HG03378 (cell line): ENCODE results near the gene ADTRP.
"Not testable (repeated sequence)": the region's sequence is repeated elsewhere in the genome, so short reads cannot be mapped to it uniquely, and the experiment has no call there.

Source experiments
- ATAC-seq: cut with Tn5 transposase; IDR thresholded peaks from one replicate; pipeline ENCODE4 v1.9.1; 2021; ENCODE audit warnings: mild to moderate bottlenecking, moderate library complexity; ENCODE audit not compliant: unreplicated experiment

Gene ADTRP

DNA sequence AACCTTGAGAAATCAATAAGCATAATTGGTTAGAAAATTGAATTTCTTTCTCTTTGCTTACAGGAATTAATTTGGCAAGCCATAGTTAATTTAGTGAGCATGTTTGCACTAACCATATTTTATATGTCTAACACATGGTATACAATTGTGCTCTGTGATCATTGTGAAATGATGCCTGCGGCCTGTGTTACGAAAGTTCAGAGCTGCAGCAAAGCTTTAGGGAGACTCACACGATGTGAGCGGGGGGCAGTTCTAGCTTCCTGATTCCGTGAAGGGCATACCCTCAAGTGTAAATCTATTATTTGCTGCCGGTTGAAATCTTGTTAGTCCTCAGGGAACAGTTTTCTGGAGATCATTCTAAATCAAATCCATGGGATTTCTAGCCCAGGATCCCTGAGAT lies 25.5 kb upstream of the ADTRP start:
- no peak for ATAC-seq

DNA sequence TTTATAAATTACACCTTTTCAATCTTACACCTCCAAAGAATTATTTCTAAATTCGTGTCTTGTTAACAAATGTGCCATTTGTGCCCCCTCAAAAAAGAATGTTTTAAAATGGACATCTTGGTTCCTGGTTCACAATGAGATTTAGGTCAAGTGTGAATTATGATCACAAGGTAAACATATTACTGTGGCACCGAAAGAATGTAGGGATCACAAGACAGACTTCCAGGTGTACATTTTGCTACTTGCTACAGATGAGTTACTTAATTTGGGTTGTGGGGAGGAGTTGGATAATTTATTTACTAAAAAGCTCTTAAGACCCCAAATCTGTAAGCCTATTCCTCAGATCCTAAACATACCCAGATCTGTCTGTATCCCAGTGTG lies 25.0 kb upstream of the ADTRP start:
- ATAC-seq: no peak

DNA sequence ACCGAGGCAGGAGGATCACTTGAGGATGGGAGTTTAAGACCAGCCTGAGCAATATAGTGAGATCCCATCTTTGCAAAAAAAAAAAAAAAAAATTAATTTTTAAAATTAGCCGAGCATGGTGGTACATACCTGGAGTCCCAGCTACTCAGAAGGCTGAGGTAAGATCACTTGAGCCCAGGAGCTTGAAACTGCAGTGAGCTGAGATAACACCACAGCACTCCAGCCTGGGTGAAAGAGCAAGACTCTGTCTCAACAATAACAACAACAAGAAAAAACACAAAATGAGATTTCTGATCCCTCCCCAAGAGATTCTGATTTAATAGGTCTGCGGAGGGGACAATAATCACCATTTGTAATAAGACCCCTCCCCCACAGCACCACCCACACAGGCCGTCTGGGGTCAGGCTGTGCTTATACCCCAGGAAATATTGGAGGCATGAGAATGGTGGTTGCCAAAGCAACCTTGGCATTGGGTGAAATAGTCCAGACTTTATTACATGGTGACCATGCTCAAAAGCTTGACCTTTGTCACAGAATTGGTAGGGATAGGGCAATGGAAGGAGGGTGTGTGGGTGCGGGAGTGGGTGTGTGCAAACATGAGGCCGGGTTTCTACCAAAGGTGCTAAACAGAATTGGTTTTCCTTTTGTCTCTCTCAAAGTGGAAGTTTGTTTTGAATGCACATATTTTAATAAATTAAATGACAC lies 24.4 kb upstream of the ADTRP start:
- no peak for ATAC-seq

DNA sequence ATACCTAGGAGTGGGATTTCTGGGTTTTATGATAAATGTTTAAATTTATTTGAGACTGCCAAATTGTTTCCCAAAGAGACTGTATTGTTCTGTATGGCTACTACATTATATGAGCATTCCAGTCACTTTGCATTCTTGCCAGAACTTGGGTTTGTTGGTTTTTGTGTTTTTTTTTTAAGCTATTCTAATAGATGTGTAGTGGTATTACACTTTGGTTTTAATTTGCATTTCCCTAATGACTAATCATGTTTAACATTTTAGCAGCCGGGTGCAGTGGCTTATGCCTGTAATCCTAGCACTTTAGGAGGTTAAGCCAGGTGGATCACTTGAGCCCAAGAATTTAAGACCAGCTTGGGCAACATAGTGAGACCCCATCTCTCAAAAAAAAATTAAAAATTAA lies 21.9 kb upstream of the ADTRP start:
- not testable (repeated sequence) for ATAC-seq

DNA sequence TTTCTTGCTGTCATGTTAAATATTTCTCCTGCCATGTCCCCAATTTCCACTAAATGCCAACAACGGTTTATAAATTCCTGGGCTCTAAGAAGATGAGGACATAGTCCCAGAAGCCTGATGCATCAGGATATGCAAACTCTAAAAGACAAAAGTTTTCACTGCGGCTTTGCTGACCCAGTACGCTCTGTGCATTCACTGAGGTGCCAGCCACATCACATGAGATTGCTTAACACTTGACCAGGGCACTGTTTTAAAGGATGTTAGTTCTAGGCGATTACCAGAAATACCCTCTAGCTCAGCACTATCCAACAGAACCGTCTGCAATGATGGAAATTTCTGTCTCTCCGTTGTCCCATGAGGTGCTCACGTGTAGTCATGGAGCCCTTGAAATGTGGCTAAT lies 19.9 kb upstream of the ADTRP start:
- no peak for ATAC-seq

DNA sequence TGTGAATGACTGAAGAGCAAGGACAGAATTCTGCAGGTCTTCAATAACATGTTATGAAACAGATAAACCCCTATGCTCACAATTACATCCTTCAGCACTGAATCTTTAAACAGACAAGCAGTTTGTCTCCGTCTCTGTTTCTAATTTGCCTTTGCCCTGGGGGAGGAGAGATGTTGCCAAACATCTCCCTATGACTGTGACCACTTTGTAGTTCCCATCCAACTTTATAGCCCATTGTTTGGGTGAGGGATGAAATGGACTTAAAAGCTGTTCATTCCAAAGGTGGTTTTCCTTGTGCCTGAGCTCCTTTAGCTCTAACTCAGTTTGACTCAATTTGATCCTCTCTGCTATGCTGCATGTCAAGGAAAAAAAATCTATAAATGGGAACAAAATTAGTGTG lies 19.5 kb upstream of the ADTRP start:
- no peak for ATAC-seq

DNA sequence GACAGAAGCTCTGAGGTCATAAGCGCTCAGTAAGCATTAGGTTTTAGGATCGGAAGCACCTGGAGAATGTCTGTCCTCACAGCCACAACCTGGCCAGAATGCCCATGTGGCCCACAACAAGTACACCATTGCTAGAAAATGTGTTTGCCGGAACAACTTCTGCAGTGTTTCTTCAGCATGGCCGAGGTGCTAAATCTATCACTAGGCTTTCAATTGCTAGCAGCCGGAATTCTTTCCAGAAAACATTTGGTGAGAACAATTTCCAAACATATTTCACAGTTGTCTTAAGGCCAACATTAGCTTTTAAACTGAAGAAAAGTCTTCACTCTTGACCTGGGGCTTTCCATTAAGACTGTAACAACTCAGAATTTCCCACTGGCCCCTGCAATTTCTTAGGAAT lies 18.2 kb upstream of the ADTRP start:
- ATAC-seq: no peak

DNA sequence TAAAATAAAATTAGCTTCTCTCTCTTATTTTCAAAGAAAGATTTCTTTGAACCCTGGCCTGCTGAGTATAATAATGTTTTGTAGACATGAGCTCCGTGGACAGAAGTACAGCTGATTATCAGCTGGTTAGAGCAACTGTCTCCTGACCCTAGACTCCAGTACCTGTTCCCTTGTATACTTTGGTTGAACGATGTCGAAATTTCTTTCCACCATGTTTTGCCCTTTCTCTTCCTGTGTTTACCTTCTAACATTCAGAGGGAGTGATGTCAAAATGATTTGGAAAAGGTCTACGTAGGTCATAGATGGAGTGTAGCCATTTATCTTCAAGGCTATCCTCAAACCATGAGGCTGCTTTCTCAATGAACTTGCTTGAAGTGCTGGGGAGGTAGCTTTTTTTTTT lies 16.8 kb upstream of the ADTRP start:
- ATAC-seq: no peak

DNA sequence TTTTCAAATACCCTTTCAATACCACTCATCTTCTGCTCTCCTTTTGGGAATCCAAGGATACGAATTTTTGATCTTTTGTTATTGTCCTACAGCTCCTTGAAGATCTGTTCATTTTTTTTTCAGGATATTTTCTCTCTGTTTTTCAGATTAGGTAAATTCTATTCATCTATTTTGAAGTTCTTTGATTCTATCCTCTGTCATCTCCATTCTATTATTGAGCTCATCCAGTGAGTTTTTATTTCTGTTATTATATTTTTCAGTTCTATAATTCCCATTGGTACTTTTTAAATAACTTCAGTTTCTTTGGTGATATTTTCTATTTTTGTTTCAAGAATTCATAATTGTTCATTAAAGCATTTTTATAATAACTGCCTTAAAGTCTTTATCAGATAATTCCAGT lies 14.7 kb upstream of the ADTRP start:
- ATAC-seq: no peak

DNA sequence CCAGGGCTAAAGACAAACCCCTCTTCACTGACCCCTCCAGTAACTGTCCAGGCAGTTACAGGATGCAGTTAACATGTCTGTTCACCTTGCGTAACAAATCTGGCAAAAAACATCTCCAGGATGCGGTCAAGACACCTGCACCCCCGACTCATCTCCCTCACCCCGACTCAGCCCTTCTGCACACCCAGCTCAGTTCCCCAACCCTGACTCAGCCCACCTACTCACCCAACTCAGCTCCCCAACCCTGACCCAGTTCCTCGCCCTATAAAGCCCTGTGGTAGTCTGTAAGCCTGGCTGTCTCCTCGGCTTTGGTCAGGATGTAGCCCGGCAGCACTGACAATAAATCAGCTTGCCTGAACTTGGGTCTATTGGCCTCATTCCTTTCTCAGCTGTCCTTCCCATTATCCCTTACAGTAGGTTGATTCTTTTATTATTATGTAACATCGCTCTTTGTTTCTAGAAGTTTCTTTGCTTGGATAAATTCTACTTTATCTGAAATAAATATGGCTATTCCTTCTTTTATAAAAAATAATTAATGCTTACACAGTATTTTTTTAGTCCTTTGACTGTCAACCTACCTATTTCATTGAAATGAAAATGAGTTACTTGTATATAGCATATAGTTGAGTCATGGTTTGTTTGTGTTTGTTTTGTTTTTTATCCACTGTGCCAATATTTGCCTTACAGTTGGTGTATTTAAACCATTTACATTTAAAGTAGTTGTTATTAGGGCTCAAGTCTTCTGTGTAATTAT lies 12.9 kb upstream of the ADTRP start:
- no peak for ATAC-seq

DNA sequence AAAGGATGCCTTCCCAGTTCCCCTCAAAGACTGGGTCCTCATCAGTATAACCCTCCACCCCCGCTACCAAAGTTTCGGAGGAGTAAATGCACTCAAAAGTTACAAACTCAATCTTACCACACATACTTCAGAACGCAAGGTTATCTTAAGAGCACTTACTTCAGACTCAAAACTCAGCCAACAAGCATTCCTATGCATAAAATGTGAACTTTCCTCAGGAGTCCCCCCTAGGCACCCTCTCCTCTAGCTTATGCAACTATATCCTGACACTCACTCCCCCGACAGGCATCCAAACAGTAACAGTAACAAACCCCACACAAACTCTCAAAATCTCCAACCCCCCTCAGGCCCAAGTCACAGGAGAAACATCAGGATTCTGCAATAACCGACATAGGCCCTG lies 11.1 kb upstream of the ADTRP start:
- no peak for ATAC-seq

DNA sequence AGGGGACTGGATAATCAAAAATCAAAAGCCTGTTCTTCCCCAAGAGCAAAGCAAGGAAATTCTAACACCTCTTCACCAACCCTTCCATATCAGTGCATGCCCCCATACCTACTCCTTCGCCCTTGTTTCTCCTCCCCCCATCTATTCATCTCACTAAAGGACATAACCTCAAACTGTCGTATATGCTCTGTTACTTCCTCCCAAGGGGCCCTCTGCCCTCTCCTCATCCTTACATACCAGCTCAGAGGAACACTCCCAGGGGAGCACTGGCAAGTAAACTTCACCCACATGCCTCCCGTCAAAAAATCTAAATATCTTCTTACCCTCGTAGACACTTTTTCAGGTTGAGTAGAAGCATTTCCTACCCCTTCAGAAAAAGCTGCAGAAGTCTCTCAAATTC lies 9.4 kb upstream of the ADTRP start:
- no peak for ATAC-seq

DNA sequence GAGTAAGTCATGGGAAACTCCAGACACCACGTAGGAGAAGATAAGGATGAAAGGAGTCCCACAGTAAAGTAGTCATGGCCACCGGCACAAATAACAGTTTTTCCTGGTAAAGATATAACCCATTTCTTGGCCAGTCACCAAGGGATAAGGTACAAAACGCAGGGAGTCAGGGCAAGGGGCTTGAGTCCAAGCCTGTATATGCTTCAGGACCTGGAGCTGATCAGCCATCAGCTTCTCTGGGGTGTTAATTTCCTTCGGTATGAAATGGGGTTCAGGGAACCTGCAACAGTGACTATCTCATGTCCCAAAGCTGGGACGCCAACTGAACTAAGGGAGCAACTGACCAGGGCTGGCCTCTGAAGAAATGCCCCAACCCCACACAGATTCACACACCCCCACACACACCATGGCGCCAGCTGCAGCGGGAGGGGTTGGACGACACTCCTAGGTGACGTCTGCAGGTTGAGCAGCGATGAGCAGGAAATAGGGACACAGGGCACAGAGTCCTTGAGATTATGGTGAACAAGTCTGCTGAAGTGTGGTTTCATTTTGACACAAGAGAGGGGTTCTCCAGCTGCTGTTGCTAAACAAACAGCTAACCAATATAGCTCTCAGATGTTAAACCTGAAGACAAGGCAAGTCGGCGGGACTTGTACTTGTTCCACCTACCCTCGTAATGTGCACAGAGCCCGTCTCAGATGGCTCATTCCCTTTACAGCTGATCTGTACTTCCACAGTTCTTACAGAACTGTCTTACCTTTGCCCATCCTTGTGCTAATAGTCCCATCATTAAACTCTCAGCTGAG lies 7.4 kb upstream of the ADTRP start:
- ATAC-seq: peak; percentile 93

DNA sequence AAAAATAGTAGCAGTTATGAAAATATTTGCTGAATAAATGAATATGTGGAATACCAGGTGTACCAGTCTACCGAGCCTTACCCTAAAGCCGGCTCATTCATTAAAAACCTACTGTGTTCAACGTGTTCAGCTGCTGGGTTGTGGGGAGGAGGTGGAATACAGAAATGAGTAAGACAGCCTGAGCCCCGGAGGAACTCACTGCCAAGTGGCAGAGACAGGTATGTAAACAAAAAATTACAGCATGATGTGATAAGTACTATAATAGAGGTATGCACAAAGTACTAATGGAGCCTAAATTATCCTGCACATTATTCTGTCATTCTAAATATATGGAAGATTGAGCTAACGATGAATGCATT lies 6.8 kb upstream of the ADTRP start:
- ATAC-seq: peak; percentile 52

DNA sequence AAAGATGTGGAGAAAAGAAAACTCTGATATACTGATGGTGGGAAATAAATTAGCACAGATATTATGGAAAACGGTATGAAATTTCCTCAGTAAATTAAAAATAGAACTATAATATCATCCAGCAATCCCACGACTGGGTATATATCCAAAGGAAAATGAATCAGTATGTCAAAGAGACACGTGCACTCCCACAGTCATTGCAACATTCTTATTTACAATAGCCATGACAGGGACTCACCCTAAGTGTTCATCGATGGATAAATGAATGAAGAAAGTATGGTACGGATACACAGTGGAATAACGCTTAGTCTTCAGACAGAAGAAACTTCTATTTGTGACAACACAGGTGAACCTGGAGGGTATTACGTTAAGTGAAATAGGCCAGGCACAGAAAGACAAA lies 5.7 kb upstream of the ADTRP start:
- no peak for ATAC-seq

DNA sequence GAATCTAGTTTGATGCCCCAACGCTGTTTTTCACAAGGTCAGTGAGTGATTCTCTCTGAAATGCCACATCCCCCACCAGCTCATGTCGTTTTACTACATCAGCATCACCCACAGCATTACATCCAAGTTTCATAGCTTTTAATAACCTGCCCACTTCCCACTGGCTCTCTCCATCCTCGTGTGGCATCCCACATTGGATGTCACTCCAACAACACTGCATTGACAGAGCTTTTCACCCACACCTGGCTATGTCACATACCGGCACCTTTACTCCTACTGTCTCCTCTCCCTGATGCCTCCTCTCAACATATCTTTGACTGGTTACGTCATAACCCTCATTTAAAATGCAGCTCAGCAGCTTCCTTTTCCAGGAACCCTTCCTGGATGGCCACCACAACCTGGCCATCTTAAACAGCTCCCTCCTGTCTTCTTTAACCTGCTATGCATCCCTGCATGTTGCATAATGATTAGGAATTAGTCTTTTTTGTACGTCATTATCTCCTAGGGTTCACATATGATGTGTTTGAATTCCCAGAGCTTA lies 5.0 kb upstream of the ADTRP start:
- ATAC-seq: no peak

DNA sequence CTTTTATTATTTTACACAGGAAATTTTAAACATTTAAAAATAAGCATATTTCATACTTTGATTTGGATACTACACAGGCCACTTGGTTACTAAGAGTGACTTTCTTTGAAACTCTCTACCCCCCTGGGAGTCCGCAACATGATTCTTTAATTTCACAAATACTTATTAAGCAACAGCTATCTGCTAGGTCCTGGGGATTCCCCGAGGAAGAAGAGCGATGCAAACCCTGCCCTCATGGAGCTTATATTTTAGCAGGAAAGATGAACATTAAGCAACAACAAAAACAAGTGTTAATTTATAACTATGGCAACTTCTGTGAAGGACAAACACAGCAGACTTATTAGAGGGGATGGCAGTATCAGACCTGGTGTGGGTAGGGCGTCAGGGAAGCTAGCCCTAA lies 3.9 kb upstream of the ADTRP start:
- ATAC-seq: no peak

DNA sequence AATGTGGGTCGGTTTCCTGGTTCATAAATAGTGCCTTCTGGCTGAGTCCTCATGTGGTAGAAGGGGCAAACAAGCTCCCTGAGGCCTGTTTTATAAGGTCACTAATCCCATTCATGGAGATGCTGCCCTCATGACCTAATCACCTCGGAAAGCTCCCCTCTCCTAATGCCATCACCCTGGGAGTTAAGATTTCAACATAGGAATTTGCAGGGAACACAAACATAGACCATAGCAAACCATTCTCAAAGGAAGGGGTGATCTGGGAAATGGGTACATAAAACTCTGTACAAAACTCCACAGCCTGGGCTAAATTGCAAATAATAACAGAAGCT lies 1.5 kb upstream of the ADTRP start:
- no peak for ATAC-seq

DNA sequence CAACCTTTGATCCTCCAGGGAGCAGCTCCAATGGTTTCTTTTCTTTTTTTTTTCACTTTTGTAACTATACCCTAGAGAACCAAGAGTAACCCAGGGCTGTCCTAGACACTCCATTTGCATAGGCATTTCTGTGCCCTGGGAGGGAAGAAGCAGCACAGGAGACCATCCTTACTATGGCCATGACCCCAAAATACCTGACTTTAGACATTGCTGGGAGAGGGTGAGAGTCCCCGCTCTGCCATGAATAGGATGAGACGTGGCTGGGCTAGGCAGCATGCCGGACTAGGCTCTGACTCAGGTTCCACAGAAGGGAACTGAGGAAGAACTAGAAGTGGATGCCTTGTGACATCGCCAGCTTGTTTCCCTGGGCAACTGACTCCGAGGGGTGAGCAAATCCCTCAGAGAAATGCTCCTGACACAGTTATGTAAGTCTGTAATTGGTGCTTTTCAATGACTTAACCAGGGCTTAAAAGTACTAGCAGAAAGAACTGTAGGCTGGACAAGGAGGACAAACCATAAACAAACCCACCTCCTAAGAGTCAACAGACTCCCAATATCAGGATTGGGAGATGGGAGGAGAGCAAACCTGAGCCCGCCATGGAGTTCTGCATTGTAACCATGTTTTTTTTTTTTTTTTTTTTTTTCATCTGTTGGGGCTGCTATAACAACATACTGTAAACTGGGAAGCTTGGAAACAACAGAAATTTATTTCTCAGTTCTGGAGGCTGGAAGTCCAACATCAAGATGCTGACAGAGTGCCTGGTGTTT lies 910 bp upstream of the ADTRP start:
- no peak for ATAC-seq

DNA sequence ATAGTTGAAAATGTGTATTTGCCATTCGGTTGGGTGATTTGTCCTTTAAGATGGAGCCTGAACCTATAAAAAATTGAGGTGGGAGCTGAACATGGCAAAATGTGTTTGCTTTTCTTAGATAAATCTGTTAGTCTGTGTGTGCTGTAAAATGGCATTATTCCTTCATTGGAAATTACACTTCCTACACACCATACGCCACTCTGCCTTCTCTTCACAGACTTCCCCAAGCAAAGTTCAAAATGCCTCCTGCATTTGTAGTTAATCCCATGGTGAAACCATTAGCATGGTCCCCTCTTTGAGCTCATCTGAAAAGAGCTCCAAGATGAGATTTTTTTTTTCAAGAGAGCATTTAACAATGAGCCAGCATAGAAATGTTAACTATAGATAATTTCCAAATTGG lies 567 bp downstream of the ADTRP start:
- no peak for ATAC-seq

DNA sequence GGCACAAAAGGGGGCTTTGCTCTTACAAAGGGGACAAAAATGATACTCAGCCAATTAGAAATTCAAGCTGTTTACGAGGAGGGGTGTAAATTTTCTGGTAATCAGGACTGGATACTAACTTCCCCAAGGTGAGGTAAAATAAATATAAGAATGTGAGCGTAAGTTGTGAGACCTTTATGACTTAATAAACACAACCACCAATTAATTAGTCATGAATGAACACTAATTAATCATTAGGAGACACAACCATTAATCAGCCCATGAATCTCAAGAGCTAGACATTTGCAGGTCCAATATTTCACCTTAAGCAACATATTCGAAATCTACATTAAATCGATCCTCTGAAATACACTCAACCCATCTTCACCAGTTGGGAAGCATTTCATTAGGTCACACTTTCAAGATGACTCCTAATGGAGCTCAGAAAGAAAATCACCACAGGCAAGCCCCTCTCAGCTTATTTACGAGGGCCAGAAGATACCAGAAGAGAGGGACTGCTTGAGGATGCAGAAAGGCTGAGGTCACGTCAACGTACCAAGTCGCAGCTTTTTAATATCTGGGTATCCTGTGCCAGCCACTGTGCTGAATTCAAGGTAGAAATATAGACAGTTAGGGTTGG lies 2.7 kb downstream of the ADTRP start:
- no peak for ATAC-seq
